GM23338 (cell line): ENCODE data around the gene USP36. TPM values are rescaled to one million over a fixed set of nuclear protein-coding genes. Genes with fewer than 3 reads are reported as not detected.

ENCODE experiments used
- ATAC-seq: fragments of 200-7000 bp; cut with Tn5 transposase; 3 replicates; pipeline ENCODE4 v1.9.1; 2020
- DNase-seq: peaks from one replicate; pipeline ENCODE4 v3.0.0-alpha.2; 2015; ENCODE audit warnings: low spot score
- H2AFZ ChIP-seq: fragments of 200-600 bp; sonication (generic); 2 replicates; pipeline ENCODE4 v1.8.0; 2016; ENCODE audit warnings: antibody characterized with exemption, mild to moderate bottlenecking, moderate library complexity
- H3F3A ChIP-seq: fragments of 200-600 bp; sonication (generic); replicated peaks from 2 replicates; pipeline ENCODE4 v1.8.0; 2017; ENCODE audit warnings: antibody characterized with exemption, mixed run types, low read depth
- H3K27ac ChIP-seq: fragments of 200-600 bp; sonication (generic); 2 replicates; pipeline ENCODE4 v1.6.1; 2016; ENCODE audit warnings: low read depth
- H3K27me3 ChIP-seq: fragments of 200-600 bp; sonication (generic); 2 replicates; pipeline ENCODE4 v1.8.0; 2016; ENCODE audit warnings: mild to moderate bottlenecking, mixed run types, moderate library complexity; ENCODE audit not compliant: insufficient read depth
- H3K36me3 ChIP-seq: fragments of 200-600 bp; sonication (generic); 2 replicates; pipeline ENCODE4 v1.8.0; 2016; ENCODE audit warnings: mild to moderate bottlenecking; ENCODE audit not compliant: insufficient read depth
- H3K4me1 ChIP-seq: fragments of 200-600 bp; sonication (generic); 2 replicates; pipeline ENCODE4 v1.8.0; 2016; ENCODE audit warnings: mild to moderate bottlenecking, moderate library complexity; ENCODE audit not compliant: insufficient read depth
- H3K4me2 ChIP-seq: fragments of 200-600 bp; sonication (generic); 2 replicates; pipeline ENCODE4 v1.7.1; 2017; ENCODE audit warnings: mixed run types
- H3K4me3 ChIP-seq: fragments of 200-600 bp; sonication (generic); 2 replicates; pipeline ENCODE4 v1.6.1; 2016; ENCODE audit warnings: mixed run types
- H3K79me2 ChIP-seq: fragments of 200-600 bp; sonication (generic); replicated peaks from 2 replicates; pipeline ENCODE4 v1.8.0; 2017; ENCODE audit warnings: mild to moderate bottlenecking; ENCODE audit not compliant: insufficient read depth
- H3K9me2 ChIP-seq: fragments of 200-600 bp; sonication (generic); 2 replicates; pipeline ENCODE4 v1.8.0; 2017; ENCODE audit not compliant: insufficient read depth
- H4K20me1 ChIP-seq: fragments of 200-600 bp; sonication (generic); replicated peaks from 2 replicates; pipeline ENCODE4 v1.8.0; 2017; ENCODE audit warnings: mild to moderate bottlenecking; ENCODE audit not compliant: insufficient read depth
- H3K27ac Mint-ChIP-seq: 2 replicates; pipeline ENCODE4 v1.8.0; 2020; ENCODE audit warnings: inconsistent platforms, mild to moderate bottlenecking, moderate library complexity, mixed read lengths
- H3K27me3 Mint-ChIP-seq: 3 replicates; pipeline ENCODE4 v1.8.0; 2022; ENCODE audit warnings: low read depth, mild to moderate bottlenecking, moderate library complexity, mixed read lengths, inconsistent platforms; ENCODE audit not compliant: insufficient read depth, poor library complexity
- H3K36me3 Mint-ChIP-seq: 3 replicates; pipeline ENCODE4 v1.8.0; 2021; ENCODE audit warnings: low read depth, mild to moderate bottlenecking, inconsistent platforms, moderate library complexity, mixed read lengths
- H3K4me1 Mint-ChIP-seq: 3 replicates; pipeline ENCODE4 v1.8.0; 2020; ENCODE audit warnings: mild to moderate bottlenecking, inconsistent platforms, mixed read lengths
- H3K4me3 Mint-ChIP-seq: 3 replicates; pipeline ENCODE4 v1.8.0; 2021; ENCODE audit warnings: moderate library complexity, mild to moderate bottlenecking, inconsistent platforms, mixed read lengths
- H3K9me3 Mint-ChIP-seq: 3 replicates; pipeline ENCODE4 v1.8.0; 2020; ENCODE audit warnings: moderate library complexity, mild to moderate bottlenecking, inconsistent platforms, mixed read lengths
- CREB1 ChIP-seq: fragments of 250-450 bp; sonication (Bioruptor Pico); IDR thresholded peaks from 2 replicates; pipeline ENCODE4 v1.5.0; 2020; ENCODE audit warnings: low read depth, mild to moderate bottlenecking, moderate library complexity
- CTCF ChIP-seq, 2 experiments: fragments of 200-600 bp in 1 of 2; sonication (generic) in 1 of 2; conservative IDR thresholded peaks; 2 replicates each; pipeline versions ENCODE4 v1.5.1 to v1.6.1; 2016 to 2017; ENCODE audit warnings: antibody characterized with exemption in 2 of 2, low read depth in 2 of 2, mild to moderate bottlenecking in 2 of 2, moderate library complexity in 1 of 2
- ETS1 ChIP-seq: IDR thresholded peaks from 2 replicates; pipeline ENCODE4 v1.6.1; 2016; ENCODE audit warnings: antibody characterized with exemption
- EZH2 ChIP-seq: fragments of 200-600 bp; sonication (generic); IDR thresholded peaks from one replicate; pipeline ENCODE4 v1.8.0; 2017; ENCODE audit warnings: antibody characterized with exemption, mild to moderate bottlenecking, low read depth; ENCODE audit not compliant: unreplicated experiment
- EZH2phosphoT487 ChIP-seq: fragments of 200-600 bp; sonication (generic); IDR thresholded peaks from one replicate; pipeline ENCODE4 v1.8.1; 2018; ENCODE audit warnings: antibody characterized with exemption; ENCODE audit not compliant: unreplicated experiment
- JUNB ChIP-seq: IDR thresholded peaks from one replicate; pipeline ENCODE4 v1.6.1; 2016; ENCODE audit warnings: antibody characterized with exemption; ENCODE audit not compliant: unreplicated experiment
- POLR2AphosphoS5 ChIP-seq: IDR thresholded peaks from 2 replicates; pipeline ENCODE4 v1.6.1; 2016; ENCODE audit warnings: antibody characterized with exemption, low read depth
- REST ChIP-seq: IDR thresholded peaks from one replicate; pipeline ENCODE4 v1.6.1; 2018; ENCODE audit warnings: antibody characterized with exemption; ENCODE audit not compliant: unreplicated experiment
- STAT1 ChIP-seq: IDR thresholded peaks from one replicate; pipeline ENCODE4 v1.6.1; 2016; ENCODE audit warnings: antibody characterized with exemption; ENCODE audit not compliant: unreplicated experiment
- ZNF114 ChIP-seq: fragments of 250-450 bp; sonication (Bioruptor Pico); IDR thresholded peaks from 2 replicates; pipeline ENCODE4 v1.5.0; 2020; ENCODE audit warnings: mild to moderate bottlenecking, moderate library complexity
- ZNF331 ChIP-seq: fragments of 250-450 bp; sonication (Bioruptor Pico); IDR thresholded peaks from 2 replicates; pipeline ENCODE4 v1.5.0; 2020; ENCODE audit warnings: low read depth, mild to moderate bottlenecking, moderate library complexity
- ZNF462 ChIP-seq: fragments of 250-450 bp; sonication (Bioruptor Pico); IDR thresholded peaks from 2 replicates; pipeline ENCODE4 v1.5.0; 2020; ENCODE audit warnings: mild to moderate bottlenecking, moderate library complexity
- polyA plus RNA-seq: library from polyadenylated mRNA; unstranded; fragments of >200 nt; fragmentation: Nextera tagmentation; extraction: Ambion mirVana; gene quantifications from 2 replicates; pipeline ENCODE4 v1.2.1, GENCODE V29; 2016
- total RNA-seq: library from RNA; depleted of rRNA; stranded (reverse); fragments of >200 nt; shearing (Covaris generic); gene quantifications from 2 replicates; pipeline ENCODE4 v1.2.3, GENCODE V29; 2014

USP36 gene
- total and polyA plus RNA-seq, 2 experiments from 2014 or later = 36.2 to 55.5 TPM

GRCh38 chr17:78794864-78795640, 45.6 kb downstream of the USP36 start (continued):
- TF ChIP-seq ZNF331 (CRISPR knock-in tag) (no peak), STAT1 (no peak)

- no peak overlapping the region for H3K4me2 ChIP-seq
- no peak overlapping the region for H3K27ac ChIP-seq
- H4K20me1 ChIP-seq = no peaks in the 10 kb centered on the region; the same call in 1 of the 2 replicates
- Mint-ChIP-seq H3K4me3 (no peak overlapping the region), H3K27me3 (peaks cover 3% of the 10 kb centered on the region), H3K36me3 (peaks cover 60% of the 10 kb centered on the region), H3K27ac (no peak overlapping the region), H3K9me3 (no peaks in the 10 kb centered on the region), H3K4me1 (peaks cover 3% of the 10 kb centered on the region; the same call in 2 of the 3 replicates)
- H3K36me3 ChIP-seq = peaks cover 23% of the 10 kb centered on the region; the same call in 1 of the 2 replicates
- no peaks in the 10 kb centered on the region for H3K9me2 ChIP-seq
- DNase-seq (no peak), ATAC-seq (no peak)
- no peak overlapping the region for H3K4me3 ChIP-seq
- no peaks in the 10 kb centered on the region for H3K27me3 ChIP-seq
- H2AFZ ChIP-seq = no peak overlapping the region
- no peaks in the 10 kb centered on the region for H3K4me1 ChIP-seq
- no peaks in the 10 kb centered on the region for H3F3A ChIP-seq
- no peaks in the 10 kb centered on the region for H3K79me2 ChIP-seq
- TF ChIP-seq POLR2AphosphoS5 = no peak
- no peak for TF ChIP-seq JUNB
- TF ChIP-seq STAT1 = no peak
- TF ChIP-seq ETS1 = no peak
- no peak for TF ChIP-seq CREB1 (CRISPR knock-in tag)
- TF ChIP-seq ZNF462 (CRISPR knock-in tag) = no peak
- no peak for TF ChIP-seq EZH2phosphoT487
- no peak for TF ChIP-seq ZNF114 (CRISPR knock-in tag)
- no peak for TF ChIP-seq EZH2
- no peak for TF ChIP-seq CTCF (conservative IDR thresholded peaks at IDR 0.05; ENCODE audit: low read depth in 2 of 2)
- no peak for TF ChIP-seq ZNF331 (CRISPR knock-in tag)
- no peak for TF ChIP-seq REST
Observed at GRCh38 chr17:78794399-78794798, 46.2 kb downstream of the USP36 start.
